A673 (cell line): ENCODE data around the gene EHMT1. TPM values are rescaled to one million over a fixed set of nuclear protein-coding genes. Genes with fewer than 3 reads are reported as not detected.

ENCODE experiments used
- BruUV-seq: library from RNA; stranded (reverse); fragments of 400-500 nt; replicated peaks from 2 replicates; lab custom pipeline; 2021; lab: Mats Ljungman, UMichigan
- CTCF ChIA-PET: fragments of 300-600 bp; sonication (Branson Sonifier 250); formaldehyde crosslinking; loops from one replicate; lab custom pipeline; 2022; ENCODE audit warnings: antibody characterized with exemption; lab: Charles Lee
- POLR2A ChIA-PET: fragments of 300-600 bp; sonication (Branson Sonifier 250); formaldehyde crosslinking; loops from one replicate; lab custom pipeline; 2022; ENCODE audit warnings: antibody characterized with exemption; ENCODE audit not compliant: low non-redundant PET; lab: Charles Lee
- DNase-seq: peaks from one replicate; pipeline ENCODE4 v3.0.0-alpha.2; 2015; ENCODE audit warnings: low spot score
- H3K27ac ChIP-seq: fragments of 200-600 bp; sonication (generic); 2 replicates; pipeline ENCODE4 v1.5.1; 2016; ENCODE audit warnings: mixed run types, low read depth, mild to moderate bottlenecking, mixed read lengths, antibody characterized with exemption, low read length; ENCODE audit not compliant: poor library complexity, severe bottlenecking
- H3K27me3 ChIP-seq: fragments of 200-600 bp; sonication (generic); replicated peaks from 2 replicates; pipeline ENCODE4 v1.6.1; 2017; ENCODE audit warnings: mixed run types, low read depth, mild to moderate bottlenecking, mixed read lengths, antibody characterized with exemption, low read length; ENCODE audit not compliant: insufficient read depth, poor library complexity
- H3K36me3 ChIP-seq: fragments of 200-600 bp; sonication (generic); 2 replicates; pipeline ENCODE4 v1.6.1; 2016; ENCODE audit warnings: mixed run types, mild to moderate bottlenecking, mixed read lengths, antibody characterized with exemption, low read length; ENCODE audit not compliant: insufficient read depth, poor library complexity, severe bottlenecking
- H3K4me1 ChIP-seq: fragments of 200-600 bp; sonication (generic); 2 replicates; pipeline ENCODE4 v1.6.1; 2017; ENCODE audit warnings: mixed run types, mild to moderate bottlenecking, mixed read lengths, antibody characterized with exemption, low read length; ENCODE audit not compliant: insufficient read depth, poor library complexity, severe bottlenecking
- H3K4me3 ChIP-seq: fragments of 200-600 bp; sonication (generic); 2 replicates; pipeline ENCODE4 v1.5.1; 2016; ENCODE audit warnings: low read depth, mixed run types, mild to moderate bottlenecking, mixed read lengths, low read length; ENCODE audit not compliant: poor library complexity, severe bottlenecking
- H3K9me3 ChIP-seq: fragments of 200-600 bp; sonication (generic); 2 replicates; pipeline ENCODE4 v1.6.1; 2016; ENCODE audit warnings: mixed run types, low read depth, mild to moderate bottlenecking, mixed read lengths, antibody characterized with exemption, low read length; ENCODE audit not compliant: poor library complexity, severe bottlenecking
- EZH2 ChIP-seq: fragments of 200-600 bp; sonication (generic); IDR thresholded peaks from 2 replicates; pipeline ENCODE4 v1.6.1; 2017; ENCODE audit warnings: borderline replicate concordance, low read depth, mild to moderate bottlenecking, mixed read lengths, antibody characterized with exemption, low read length; ENCODE audit not compliant: poor library complexity, severe bottlenecking
- intact Hi-C: fragments of 100-400 bp; cut with micrococcal nuclease; formaldehyde crosslinking; loops from one replicate; pipeline ENCODE4 v1.10.0; 2022; ENCODE audit not compliant: unreplicated experiment
- total RNA-seq: library from RNA; stranded (reverse); gene quantifications from 2 replicates; pipeline ENCODE4 v1.2.3, GENCODE V29; 2021
- TF ChIP-seq, protein P1 (sequence below): fragments of 300-800, 200-600 bp; sonication (generic); conservative IDR thresholded peaks from 2 replicates; pipeline ENCODE4 v1.5.1; 2017; ENCODE audit warnings: low read depth, mild to moderate bottlenecking, antibody characterized with exemption, low read length, moderate library complexity, mixed read lengths

Gene EHMT1
- total RNA-seq, 1 experiment from 2014 or later: 115 TPM

DNA sequence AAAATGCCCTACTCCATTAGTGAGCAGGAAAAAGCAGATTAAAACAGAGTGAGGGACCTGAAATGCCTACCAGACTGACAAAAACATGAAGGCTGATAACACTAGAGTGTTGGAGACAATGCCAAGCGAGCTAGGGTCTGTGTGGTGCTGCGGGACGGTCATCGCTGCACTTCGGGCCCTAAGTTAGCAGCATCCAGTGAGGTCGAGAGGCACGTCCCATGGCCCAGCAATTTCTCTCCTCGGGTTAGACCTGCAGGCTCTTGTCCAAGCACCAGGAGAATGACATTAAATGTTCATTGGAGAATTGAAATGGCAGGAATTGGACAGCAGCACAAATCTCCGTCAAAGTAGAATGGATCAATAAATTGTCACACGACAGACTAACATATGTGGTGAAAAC, 253.5 kb downstream of the EHMT1 start:
- ChIA-PET CTCF (no interaction called here), POLR2A (no interaction called here)
- Histone ChIP-seq H3K36me3 (no peaks in the 10 kb centered on the region), H3K27ac (no peak overlapping the region), H3K9me3 (no peaks in the 10 kb centered on the region), H3K27me3 (peaks cover 23% of the 10 kb centered on the region), H3K4me1 (no peaks in the 10 kb centered on the region), H3K4me3 (no peak overlapping the region)
- DNase-seq: no peak
- no peak for TF ChIP-seq EZH2
- TF ChIP-seq, protein P1, sequence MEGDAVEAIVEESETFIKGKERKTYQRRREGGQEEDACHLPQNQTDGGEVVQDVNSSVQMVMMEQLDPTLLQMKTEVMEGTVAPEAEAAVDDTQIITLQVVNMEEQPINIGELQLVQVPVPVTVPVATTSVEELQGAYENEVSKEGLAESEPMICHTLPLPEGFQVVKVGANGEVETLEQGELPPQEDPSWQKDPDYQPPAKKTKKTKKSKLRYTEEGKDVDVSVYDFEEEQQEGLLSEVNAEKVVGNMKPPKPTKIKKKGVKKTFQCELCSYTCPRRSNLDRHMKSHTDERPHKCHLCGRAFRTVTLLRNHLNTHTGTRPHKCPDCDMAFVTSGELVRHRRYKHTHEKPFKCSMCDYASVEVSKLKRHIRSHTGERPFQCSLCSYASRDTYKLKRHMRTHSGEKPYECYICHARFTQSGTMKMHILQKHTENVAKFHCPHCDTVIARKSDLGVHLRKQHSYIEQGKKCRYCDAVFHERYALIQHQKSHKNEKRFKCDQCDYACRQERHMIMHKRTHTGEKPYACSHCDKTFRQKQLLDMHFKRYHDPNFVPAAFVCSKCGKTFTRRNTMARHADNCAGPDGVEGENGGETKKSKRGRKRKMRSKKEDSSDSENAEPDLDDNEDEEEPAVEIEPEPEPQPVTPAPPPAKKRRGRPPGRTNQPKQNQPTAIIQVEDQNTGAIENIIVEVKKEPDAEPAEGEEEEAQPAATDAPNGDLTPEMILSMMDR: no peak
- no TSS peak for BruUV-seq
- intact Hi-C loops: no loop called here

DNA sequence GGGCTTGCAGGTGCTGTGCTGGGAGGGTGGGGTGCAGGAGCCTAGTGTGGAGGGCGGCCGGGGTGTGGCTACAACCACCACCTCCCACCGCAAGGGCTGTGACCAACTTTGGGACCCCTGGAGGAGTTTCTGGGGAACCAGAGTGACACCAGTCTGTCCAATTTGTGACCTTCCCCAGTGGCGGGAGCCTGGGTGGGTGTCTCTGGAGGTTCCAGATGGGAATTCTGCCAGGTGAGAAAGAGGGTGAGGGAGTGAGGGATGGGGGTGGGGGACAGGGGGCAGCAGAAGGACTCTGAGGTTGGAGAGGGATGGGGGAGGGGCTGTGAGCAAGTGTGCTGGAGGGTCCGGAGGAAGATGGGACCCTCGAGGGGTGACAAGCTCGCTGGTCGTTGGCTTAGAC, 254.6 kb downstream of the EHMT1 start:
- DNase-seq: no peak
- H3K27me3 ChIP-seq: peaks cover 23% of the 10 kb centered on the region
- ChIA-PET CTCF (no interaction called here), POLR2A (no interaction called here)
- H3K36me3 ChIP-seq: no peaks in the 10 kb centered on the region
- intact Hi-C loops: no loop called here
- no TSS peak for BruUV-seq
- TF ChIP-seq EZH2: no peak
- TF ChIP-seq, protein P1: no peak
- H3K27ac ChIP-seq: no peak overlapping the region
- H3K4me3 ChIP-seq: no peak overlapping the region
- H3K4me1 ChIP-seq: no peaks in the 10 kb centered on the region
- H3K9me3 ChIP-seq: no peaks in the 10 kb centered on the region

DNA sequence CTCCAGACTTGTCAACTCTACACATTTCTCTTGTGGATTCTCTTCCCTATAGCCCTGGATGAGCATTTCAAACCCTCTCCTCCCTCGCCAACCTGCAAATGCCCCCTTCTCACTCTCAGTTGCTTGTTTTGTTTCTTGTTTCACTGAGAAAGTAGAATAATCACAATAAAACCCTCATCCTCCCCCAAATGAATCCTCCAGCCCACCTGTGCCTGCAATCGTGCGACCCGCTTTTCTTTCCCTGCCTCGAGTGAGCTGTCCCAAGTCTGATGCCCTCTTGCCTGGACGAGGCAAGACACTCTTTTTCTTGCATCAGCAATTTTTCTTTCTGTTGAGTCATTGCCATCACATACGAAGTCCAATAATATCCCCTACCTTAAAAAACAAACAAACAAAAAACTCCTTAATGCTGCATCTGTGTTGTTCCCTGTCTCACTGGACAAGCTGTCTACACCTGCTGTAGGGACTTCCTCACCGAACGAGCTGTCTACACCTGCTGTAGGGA, 255.1 kb downstream of the EHMT1 start:
- H3K27me3 ChIP-seq: peaks cover 23% of the 10 kb centered on the region

More for the DNA sequence above, 255.1 kb downstream of the EHMT1 start:
- no peak for DNase-seq
- H3K9me3 ChIP-seq: no peaks in the 10 kb centered on the region
- H3K4me1 ChIP-seq: no peaks in the 10 kb centered on the region
- intact Hi-C loops: no loop called here
- POLR2A ChIA-PET: no interaction called here
- no peak overlapping the region for H3K27ac ChIP-seq
- TF ChIP-seq EZH2: no peak
- TF ChIP-seq, protein P1: no peak
- BruUV-seq: no TSS peak
- no peak overlapping the region for H3K4me3 ChIP-seq
- H3K36me3 ChIP-seq: no peaks in the 10 kb centered on the region
- CTCF ChIA-PET: no interaction called here
